Measurements from ENCODE around the gene ANGPTL3.

The ANGPTL3 gene

DNA sequence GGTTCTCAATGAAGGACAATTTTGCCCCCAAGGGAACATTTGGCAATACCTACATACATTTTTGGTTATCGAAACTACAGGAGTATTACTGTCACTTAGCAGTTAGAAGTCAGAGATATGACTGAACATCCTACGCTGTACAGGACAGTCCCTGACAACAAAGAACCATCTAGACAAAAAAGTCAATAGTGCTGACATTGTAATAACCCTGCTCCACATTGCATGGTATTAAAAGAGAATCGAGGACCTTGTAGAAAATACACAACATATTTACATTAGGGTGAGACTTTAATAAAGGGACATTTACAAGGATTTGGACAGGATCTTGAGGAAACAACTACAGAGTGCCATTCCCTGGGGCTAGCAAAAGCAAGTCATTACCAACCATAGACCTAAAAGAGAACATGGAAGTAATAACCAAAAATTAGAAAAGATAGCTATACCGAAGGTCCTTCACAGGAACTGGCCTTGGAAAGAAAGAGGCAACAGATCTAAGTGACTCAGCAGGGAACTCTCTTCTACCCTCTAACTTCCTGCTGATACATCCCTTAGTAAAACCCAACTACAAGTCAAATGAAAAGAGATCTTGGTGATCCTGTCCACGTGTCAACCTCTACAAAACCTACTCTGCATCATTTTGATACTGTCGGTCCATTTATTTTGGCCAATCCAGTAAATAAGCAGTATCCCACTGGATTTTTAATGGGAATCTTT, 40.2 kb downstream of the ANGPTL3 start:
- no peak overlapping the region for H3K4me3 ChIP-seq (ENCODE audit: low read length)
- DNase-seq (ENCODE audit: low read depth) = no peak
- TF ChIP-seq, protein P1, sequence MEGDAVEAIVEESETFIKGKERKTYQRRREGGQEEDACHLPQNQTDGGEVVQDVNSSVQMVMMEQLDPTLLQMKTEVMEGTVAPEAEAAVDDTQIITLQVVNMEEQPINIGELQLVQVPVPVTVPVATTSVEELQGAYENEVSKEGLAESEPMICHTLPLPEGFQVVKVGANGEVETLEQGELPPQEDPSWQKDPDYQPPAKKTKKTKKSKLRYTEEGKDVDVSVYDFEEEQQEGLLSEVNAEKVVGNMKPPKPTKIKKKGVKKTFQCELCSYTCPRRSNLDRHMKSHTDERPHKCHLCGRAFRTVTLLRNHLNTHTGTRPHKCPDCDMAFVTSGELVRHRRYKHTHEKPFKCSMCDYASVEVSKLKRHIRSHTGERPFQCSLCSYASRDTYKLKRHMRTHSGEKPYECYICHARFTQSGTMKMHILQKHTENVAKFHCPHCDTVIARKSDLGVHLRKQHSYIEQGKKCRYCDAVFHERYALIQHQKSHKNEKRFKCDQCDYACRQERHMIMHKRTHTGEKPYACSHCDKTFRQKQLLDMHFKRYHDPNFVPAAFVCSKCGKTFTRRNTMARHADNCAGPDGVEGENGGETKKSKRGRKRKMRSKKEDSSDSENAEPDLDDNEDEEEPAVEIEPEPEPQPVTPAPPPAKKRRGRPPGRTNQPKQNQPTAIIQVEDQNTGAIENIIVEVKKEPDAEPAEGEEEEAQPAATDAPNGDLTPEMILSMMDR (conservative IDR thresholded peaks at IDR 0.05; ENCODE audit: low read depth, low read length) = no peak

DNA sequence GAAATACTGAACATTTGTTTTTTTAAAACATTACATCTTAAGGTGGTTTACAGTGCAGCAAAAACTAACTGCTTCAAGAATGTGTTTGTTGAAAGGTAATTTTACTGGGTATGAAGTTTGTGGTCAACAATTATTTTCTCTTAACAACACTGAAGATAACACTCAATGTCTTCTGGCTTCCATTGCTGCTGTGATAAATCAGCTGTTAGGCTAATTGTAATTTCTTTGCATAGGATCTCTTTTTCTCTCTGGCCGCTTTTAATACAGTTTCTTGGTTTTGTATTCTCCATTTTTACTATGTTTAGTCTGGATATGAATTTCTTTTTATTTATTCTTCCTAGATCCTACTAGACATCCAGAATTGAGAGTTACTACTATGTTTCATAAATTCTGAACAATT, 46.0 kb downstream of the ANGPTL3 start:
- no peak overlapping the region for H3K4me3 ChIP-seq (ENCODE audit: low read length)
- TF ChIP-seq, protein P1 (conservative IDR thresholded peaks at IDR 0.05; ENCODE audit: low read depth, low read length) = no peak
- DNase-seq (ENCODE audit: low read depth) = no peak

DNA sequence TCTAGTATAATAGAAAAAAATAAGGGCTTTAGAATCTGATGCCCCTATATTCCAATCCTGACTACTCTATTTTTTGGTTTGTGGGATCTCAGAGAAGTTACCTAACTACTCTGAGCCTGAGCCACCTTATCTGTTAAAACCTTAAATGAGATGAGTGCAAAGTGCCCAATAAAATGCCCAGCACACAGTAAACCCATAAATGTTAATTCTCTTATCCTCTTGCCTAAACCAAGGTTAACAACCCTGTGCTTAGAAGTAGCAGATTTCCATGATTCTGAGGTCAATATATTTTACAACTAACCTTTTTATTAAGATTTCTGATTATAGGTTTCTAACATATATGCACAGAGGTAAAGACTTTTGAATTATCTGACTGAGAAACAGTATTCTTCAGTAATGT, 55.1 kb downstream of the ANGPTL3 start:
- no peak overlapping the region for H3K4me3 ChIP-seq (ENCODE audit: low read length)
- TF ChIP-seq, protein P1 (conservative IDR thresholded peaks at IDR 0.05; ENCODE audit: low read depth, low read length) = no peak
- no peak for DNase-seq (ENCODE audit: low read depth)

DNA sequence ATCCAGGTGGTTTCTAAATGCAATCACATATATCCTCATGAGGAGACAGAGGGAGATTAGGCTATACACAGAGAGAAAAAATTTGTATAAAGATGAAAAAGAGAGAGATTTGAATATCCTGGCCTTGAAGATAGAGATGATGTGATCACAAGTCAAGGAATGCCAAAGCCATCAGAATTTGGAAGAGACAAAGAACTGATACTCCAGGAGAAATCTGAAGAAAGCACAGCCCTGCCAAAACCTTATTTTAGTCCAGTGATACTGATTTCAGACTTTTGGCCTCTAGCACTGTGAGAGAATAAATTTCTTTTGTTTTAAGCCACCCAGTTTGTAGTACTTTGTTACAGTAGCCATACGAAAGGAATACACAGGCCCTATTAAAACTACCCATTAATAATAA, 57.4 kb downstream of the ANGPTL3 start:
- DNase-seq (ENCODE audit: low read depth) = no peak
- TF ChIP-seq, protein P1 (conservative IDR thresholded peaks at IDR 0.05; ENCODE audit: low read depth, low read length) = no peak
- no peak overlapping the region for H3K4me3 ChIP-seq (ENCODE audit: low read length)
